ENCODE data around the gene CAPN8.

GRCh38 chr1:223611936-223612335 is 53.6 kb downstream of the CAPN8 start:
- TF ChIP-seq, protein P1, sequence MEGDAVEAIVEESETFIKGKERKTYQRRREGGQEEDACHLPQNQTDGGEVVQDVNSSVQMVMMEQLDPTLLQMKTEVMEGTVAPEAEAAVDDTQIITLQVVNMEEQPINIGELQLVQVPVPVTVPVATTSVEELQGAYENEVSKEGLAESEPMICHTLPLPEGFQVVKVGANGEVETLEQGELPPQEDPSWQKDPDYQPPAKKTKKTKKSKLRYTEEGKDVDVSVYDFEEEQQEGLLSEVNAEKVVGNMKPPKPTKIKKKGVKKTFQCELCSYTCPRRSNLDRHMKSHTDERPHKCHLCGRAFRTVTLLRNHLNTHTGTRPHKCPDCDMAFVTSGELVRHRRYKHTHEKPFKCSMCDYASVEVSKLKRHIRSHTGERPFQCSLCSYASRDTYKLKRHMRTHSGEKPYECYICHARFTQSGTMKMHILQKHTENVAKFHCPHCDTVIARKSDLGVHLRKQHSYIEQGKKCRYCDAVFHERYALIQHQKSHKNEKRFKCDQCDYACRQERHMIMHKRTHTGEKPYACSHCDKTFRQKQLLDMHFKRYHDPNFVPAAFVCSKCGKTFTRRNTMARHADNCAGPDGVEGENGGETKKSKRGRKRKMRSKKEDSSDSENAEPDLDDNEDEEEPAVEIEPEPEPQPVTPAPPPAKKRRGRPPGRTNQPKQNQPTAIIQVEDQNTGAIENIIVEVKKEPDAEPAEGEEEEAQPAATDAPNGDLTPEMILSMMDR (IDR thresholded peaks at IDR 0.05): no peak
- TF ChIP-seq POLR2A (IDR thresholded peaks at IDR 0.05): no peak

All from testis (tissue), 2 donors.